Activated CD8-positive, alpha-beta memory T cell treated with anti-CD3 and anti-CD28 coated beads, Interleukin-2, amount 50 U/mL, for 4 hours (primary cell): ENCODE data around the gene KCNJ5.
"Not testable (repeated sequence)": the region's sequence is repeated elsewhere in the genome, so short reads cannot be mapped to it uniquely, and the experiment has no call there.

Source experiments
- DNase-seq: peaks from one replicate; pipeline ENCODE4 v3.0.0-alpha.2; 2020

The KCNJ5 gene

DNA sequence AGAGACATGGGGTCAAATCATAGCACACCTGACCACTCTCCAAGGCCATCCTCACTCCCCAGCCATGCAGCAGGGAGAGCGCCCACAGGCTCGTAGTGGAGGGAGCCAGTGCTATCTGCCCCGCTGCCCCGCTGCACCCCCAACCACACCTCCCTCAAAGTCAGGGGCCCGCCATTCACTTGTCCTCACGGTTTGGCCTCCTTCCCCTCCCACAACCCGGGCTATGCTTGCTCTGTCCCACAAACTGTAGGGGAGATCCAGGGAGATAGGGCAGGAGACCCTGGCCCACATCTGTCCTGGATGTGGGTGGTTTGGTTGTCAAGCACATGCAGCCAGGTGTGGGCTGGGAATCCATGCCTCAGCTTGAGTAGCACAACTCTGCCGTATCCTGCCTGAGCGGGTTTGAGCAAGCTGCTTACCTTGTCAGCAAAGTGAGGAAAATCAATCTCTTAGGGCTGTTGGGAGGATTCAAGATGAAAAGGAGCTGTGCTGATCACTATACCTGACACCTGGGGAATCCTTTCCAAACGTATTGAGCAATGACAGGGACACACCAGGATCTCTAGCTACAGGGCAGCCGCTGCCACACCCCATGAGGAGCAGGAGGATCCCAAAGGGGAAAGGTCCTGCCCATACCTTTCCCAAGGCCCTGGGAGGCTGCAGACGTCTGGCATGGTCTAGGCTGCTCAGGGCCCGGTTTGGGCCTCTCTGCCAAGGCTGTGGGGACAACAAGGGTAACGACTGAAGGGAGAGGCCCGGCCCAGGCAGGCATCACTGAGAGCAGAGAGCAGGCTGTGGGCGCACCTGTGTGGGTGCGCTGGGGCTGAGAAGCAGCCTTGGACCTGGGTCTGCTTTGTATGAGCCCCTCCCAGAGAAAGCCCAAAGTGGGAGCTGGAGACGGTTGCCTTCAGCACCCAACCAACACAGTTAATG, 23.3 kb downstream of the KCNJ5 start:
- no peak for DNase-seq

GRCh38 chr11:128915149-128915521, 24.0 kb downstream of the KCNJ5 start:
- DNase-seq, result no peak

- no peak for DNase-seq
Measured at GRCh38 chr11:128916037-128916572, 24.9 kb downstream of the KCNJ5 start.

GRCh38 chr11:128916681-128917080, 25.5 kb downstream of the KCNJ5 start:
- DNase-seq, result no peak

GRCh38 chr11:128917144-128917724, 26.1 kb downstream of the KCNJ5 start:
- DNase-seq, result no peak

DNA sequence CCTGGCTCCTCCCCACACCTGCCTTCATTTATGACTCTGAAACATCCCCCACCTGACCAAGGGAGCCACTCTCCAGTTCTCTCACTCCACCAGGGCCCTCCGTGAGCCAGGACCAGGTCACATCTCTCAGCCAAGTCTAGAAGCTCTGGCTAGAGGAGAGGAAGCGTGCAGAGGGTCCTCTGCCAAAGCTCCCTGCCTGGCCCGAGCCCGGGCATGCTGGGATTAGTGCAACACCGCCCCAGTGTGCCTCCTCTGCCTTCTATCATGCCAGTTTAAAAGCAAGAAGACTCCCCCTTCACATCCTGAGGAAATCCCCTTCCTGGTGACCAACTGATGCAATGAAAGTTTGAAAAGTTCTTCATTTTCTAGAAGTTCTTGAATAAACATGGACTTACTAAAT, 28.1 kb downstream of the KCNJ5 start:
- no peak for DNase-seq

- DNase-seq, result not testable (repeated sequence)
Measured at GRCh38 chr11:128919635-128920034, 28.5 kb downstream of the KCNJ5 start.

GRCh38 chr11:128920666-128921065, 29.5 kb downstream of the KCNJ5 start:
- no peak for DNase-seq

DNA sequence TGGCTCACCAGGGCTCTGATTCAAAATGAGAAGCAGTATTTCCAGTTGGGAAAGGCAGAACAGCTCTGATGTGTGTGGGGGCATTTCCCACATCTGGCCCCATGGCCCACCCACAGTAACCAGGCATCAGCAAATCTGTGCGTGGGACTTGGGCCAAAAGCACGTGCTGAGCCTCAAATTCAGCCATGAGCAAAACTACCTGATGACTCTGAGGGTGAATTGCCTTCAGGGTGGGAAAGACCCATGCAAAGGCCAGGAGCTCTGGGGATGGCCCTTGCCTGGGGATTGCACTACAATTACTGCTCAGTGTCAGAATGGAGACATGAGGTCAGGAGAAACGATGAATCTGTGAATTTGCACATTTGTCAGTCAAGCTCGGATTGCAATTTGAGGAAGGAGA, 30.6 kb downstream of the KCNJ5 start:
- DNase-seq, result no peak

GRCh38 chr11:128924104-128924503, 32.9 kb downstream of the KCNJ5 start:
- no peak for DNase-seq

DNA sequence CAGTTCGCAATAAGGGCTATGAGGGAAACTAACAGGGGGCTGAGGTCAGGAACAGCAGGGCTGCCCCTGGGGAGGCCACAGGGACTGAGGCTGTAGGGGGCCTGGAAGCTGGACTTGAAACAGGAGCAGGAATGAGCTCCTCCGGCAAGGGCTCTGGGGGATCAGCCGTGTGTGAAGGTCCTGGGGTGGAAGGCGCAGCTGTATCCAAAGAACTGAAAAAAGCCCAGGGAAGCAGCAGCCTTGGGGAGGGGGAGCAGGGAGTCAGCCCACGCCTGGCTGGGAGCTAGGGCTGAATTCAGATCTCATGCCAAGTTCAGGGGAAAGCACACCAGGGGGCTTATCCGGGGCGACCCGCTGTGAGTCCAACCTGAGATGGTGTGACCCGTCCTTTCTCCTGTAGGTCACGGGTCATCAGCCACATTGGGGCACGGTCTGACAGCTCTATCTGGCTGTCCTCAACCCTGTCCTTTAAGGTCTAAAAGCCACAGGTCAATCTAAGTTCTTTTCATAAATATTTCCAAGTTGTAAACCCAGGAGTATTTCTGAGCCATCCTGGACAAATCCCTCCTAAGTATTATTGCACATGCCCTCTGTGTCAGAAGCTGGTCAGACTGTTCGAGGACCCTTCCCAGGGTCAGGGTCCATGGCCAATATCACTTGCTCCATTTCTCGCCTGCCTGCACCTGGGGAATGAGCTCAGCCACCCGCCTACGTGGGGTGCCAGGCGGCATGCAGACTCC, 33.5 kb downstream of the KCNJ5 start:
- no peak for DNase-seq

- DNase-seq, result no peak
Measured at GRCh38 chr11:128925250-128925600, 34.1 kb downstream of the KCNJ5 start.

DNA sequence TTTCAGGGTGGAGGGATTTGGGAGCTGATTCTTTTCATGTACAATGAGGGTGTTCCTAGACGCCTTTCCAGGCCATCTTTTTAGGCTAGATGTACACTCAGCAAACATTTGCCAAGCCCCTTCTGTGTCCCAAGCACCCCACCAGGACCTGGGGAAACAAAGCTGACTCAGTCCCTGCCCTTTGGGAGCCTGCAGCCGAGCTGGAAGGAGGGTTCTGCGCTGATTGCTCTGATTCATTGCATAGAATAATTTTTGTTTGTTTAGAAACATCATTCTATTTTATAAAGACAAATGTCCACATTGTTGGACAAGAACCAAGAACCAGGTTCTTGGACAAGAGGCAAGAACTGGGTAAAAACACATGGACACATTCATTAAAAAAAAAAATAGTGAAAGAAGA, 34.8 kb downstream of the KCNJ5 start:
- DNase-seq, result no peak

DNA sequence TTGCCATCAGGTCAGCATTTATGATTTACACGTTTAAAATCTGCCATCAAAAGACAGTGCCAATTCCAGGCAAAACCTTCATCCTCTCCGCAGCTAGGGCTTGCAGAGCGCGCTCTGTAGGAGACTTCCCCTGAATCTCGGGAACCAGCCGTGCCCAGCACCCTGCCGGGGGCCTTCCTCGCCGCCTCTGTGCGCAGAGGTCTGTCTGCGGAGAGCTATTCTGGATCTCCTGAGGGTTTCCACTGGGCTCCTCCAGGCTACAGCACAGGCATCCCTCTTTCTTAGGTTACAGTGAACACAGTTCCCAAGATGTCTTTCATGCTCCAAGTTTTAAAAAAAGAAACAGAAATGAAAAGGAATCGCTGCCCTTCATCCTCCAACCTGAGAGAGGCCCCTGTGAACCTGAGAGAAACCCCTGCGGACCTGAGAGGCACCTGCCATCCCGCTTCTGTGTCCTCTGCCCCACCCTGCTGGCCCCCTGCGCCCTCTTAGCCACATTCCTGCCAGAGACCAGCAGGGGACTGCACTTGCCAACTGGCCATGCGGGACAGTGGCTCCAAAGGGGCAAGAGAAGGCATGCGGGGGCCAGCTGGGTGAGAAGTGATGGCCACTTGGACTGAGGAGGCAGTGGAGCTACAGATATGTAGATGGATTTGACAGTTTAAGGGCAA, 35.4 kb downstream of the KCNJ5 start:
- no peak for DNase-seq

DNA sequence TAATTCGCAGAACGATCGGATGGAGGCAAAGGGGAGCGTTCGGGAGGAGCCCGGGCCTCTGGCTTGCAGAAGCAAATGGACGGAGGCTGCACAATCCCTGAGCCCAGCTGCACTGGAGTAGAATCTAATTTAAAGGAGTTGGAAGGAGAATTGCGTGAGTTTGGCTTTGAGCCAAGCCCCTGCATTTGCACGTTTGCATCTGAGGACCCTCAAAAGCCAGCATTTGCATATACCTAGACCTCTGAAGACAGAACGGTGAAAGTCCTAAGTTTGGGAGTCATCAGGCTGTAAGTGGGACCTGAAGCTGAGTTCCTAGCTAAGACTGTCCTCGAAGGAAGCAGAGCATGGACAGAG, 35.9 kb downstream of the KCNJ5 start:
- DNase-seq, result no peak

- DNase-seq, result no peak
Measured at GRCh38 chr11:128927683-128928336, 36.7 kb downstream of the KCNJ5 start.

DNA sequence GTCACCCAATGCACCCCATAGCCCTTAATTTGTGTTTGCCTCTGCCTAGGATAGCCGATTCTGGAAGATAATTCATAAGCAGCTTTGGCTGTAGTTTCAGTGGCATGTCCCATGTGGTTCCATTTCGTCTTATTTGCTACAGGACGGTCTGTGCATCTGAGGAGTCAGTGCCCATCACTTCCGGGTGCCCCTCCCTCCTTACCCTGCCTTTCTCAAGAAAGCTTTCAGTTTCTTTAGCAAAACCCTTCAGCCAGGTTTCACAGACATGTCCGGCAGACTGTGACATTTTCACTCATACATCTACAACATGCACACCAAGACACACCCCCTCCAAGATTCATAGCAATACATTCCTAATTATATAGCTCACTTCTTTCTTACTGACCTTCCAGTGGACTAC, 37.2 kb downstream of the KCNJ5 start:
- DNase-seq, result no peak

DNA sequence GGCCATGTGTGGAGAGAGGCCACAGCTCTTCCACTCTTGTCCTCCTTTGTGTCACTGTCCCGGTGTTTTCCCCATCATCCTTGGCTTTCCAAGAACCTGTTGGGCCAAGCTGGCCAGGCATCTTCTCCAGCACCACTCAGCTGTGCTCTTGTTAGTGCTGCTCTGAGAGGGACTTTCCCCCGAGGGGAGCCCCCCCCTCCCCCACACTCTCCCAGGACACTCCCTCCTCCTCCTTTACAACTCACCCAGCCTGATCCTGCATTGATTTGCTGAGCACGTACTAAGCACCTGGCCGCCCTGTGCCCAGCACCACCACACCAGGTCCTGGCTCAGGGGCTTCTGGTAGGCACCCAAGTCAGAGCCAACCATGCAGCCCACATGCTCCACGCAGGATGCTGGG, 38.3 kb downstream of the KCNJ5 start:
- no peak for DNase-seq

- no peak for DNase-seq
Measured at GRCh38 chr11:128929991-128930390, 38.8 kb downstream of the KCNJ5 start.

GRCh38 chr11:128931066-128931465, 39.9 kb downstream of the KCNJ5 start:
- no peak for DNase-seq

DNA sequence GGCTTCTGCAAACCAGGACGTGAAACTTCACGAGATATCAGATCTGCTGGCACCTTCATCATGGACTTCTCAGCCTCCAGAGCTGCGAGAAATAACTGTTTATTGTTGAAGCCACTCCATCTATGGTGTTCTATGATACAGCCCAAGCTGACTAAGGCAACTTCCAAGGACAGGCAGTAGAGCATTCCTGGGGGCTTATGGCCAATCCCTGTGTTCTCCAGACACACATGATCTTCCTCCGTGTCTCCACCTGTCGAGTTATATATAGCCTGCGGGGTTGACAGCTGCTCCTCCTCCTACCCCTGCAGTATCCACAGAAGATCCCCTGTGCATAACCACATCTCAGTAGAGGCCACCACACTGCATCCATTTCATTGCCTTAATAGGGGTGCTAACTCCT, 40.5 kb downstream of the KCNJ5 start:
- DNase-seq, result no peak

DNA sequence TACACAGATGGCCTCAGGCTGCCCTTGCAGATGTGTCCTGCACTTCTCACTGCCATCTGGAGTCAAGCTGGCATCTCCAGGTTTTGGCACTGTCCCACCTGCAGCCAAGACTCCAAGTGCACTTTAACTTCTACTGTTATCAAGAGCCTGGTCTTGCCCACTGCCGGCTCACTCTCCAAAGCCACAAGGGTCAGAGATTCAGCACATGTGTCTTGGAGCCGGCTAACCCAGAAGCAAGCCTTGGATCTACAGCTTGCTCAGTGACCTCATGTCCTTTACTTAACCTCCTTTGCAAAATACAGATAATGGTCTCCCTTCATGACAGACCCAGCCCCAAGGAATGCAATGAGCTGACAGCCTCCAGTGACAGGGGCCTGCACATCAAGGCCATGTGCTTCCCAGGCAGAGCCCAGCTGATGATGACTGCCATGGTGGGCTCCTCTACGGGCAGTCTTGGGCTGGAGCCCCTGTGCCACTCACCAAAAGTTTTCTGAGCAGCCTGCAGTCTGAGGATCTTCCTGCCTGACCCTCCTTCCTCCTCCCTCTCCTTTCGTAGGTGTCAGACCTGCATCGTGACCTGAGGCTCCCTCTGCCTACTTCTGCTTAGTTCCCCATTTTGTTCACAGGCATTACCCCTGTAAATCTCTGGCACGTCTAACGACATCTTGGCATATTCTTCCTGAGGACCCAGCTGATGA, 42.5 kb downstream of the KCNJ5 start:
- DNase-seq, result no peak
